Breast epithelium (tissue), 4 donors: ENCODE measurements around the gene PLCL2. TPM values are rescaled to one million over a fixed set of nuclear protein-coding genes. Genes with fewer than 3 reads are reported as not detected.

Experiments used
- DNase-seq, 2 donors: peaks; one replicate each; pipeline ENCODE4 v3.0.0-alpha.2; 2019; ENCODE audit warnings: low spot score in 2 of 2
- H3K27ac ChIP-seq, 2 donors: fragments of 200-600 bp; sonication (generic) in 1 of 2; one replicate each; pipeline ENCODE4 v1.5.1; 2016 to 2019; ENCODE audit warnings: mild to moderate bottlenecking in 1 of 2
- H3K27me3 ChIP-seq, 2 donors: fragments of 200-600 bp; sonication (generic) in 1 of 2; one replicate each; pipeline versions ENCODE4 v1.5.1 to v1.6.0; 2017 to 2019; ENCODE audit warnings: control low read depth in 1 of 2, mild to moderate bottlenecking in 1 of 2
- H3K36me3 ChIP-seq: fragments of 200-600 bp; one replicate; pipeline ENCODE4 v1.5.1; 2019
- H3K4me1 ChIP-seq, 2 donors: fragments of 200-600 bp; sonication (generic); one replicate each; pipeline ENCODE4 v1.5.1; 2016 to 2019; ENCODE audit warnings: control low read depth in 1 of 2
- H3K4me3 ChIP-seq, 3 donors: fragments of 200-600 bp; sonication (generic); 1 replicate in 2 of 3; 2 replicates in 1 of 3; pipeline ENCODE4 v1.5.1; 2016 to 2019; ENCODE audit warnings: mild to moderate bottlenecking in 3 of 3, moderate library complexity in 2 of 3
- H3K9me3 ChIP-seq, 2 donors: fragments of 200-600 bp; sonication (generic) in 1 of 2; one replicate each; pipeline ENCODE4 v1.5.1; 2016 to 2019; ENCODE audit warnings: control low read depth in 1 of 2
- POLR2A ChIP-seq: fragments of 450-650 bp; IDR thresholded peaks from one replicate; pipeline ENCODE4 v1.6.1; 2016; ENCODE audit warnings: antibody characterized with exemption, mild to moderate bottlenecking, moderate library complexity
- POLR2AphosphoS5 ChIP-seq, 3 donors: sonication (generic); formaldehyde crosslinking; IDR thresholded peaks; one replicate each; pipeline ENCODE4 v1.6.1; 2017; ENCODE audit warnings: antibody characterized with exemption in 3 of 3
- intact Hi-C: fragments of 100-400 bp; cut with DNase I; formaldehyde crosslinking; loops from one replicate; pipeline ENCODE4 v1.15.1; 2023; ENCODE audit warnings: low total_unique reads
- total RNA-seq, 3 donors: library from RNA; depleted of rRNA; stranded (reverse); fragments of >200 nt; gene quantifications; one replicate each; pipeline ENCODE4 v1.1.0, GENCODE V29; 2016
- TF ChIP-seq, protein P1 (sequence below), 3 donors: fragments of 450-650 bp; IDR thresholded peaks; one replicate each; pipeline ENCODE4 v1.5.1; 2016 to 2017; ENCODE audit warnings: antibody characterized with exemption in 3 of 3, mild to moderate bottlenecking in 3 of 3, moderate library complexity in 3 of 3

PLCL2 gene
- total RNA-seq, 3 donors from 2014 or later: 7.8 to 21.9 (median 17.0) TPM

DNA sequence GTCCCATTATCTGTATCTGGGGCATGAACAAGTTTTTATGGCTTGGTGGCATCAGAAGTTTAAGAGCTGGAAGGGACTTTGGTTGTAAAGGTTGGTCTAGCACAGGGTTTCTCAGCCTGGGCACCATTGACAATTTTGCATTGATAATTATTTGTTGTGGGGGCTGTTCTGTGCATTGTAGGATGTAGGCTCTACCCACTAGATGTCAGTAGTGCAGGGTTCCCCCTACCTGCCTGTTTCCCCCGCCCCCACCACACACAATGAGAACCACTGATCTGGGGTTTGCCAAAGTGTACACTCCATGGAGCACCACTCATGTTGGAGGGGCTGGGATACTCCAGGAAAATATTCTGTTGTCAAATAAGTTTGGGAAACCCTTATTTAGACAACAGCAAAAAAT is 42.7 kb downstream of the PLCL2 start:
- Histone ChIP-seq H3K36me3 (no peaks in the 10 kb centered on the region), H3K27me3 (no peaks in the 10 kb centered on the region), H3K27ac (no peak overlapping the region), H3K4me3 (no peak overlapping the region), H3K9me3 (no peaks in the 10 kb centered on the region), H3K4me1 (no peaks in the 10 kb centered on the region)
- TF ChIP-seq, protein P1, sequence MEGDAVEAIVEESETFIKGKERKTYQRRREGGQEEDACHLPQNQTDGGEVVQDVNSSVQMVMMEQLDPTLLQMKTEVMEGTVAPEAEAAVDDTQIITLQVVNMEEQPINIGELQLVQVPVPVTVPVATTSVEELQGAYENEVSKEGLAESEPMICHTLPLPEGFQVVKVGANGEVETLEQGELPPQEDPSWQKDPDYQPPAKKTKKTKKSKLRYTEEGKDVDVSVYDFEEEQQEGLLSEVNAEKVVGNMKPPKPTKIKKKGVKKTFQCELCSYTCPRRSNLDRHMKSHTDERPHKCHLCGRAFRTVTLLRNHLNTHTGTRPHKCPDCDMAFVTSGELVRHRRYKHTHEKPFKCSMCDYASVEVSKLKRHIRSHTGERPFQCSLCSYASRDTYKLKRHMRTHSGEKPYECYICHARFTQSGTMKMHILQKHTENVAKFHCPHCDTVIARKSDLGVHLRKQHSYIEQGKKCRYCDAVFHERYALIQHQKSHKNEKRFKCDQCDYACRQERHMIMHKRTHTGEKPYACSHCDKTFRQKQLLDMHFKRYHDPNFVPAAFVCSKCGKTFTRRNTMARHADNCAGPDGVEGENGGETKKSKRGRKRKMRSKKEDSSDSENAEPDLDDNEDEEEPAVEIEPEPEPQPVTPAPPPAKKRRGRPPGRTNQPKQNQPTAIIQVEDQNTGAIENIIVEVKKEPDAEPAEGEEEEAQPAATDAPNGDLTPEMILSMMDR (IDR thresholded peaks at IDR 0.05): no peak
- TF ChIP-seq POLR2A: no peak
- intact Hi-C loops: no loop called here
- no peak for DNase-seq

DNA sequence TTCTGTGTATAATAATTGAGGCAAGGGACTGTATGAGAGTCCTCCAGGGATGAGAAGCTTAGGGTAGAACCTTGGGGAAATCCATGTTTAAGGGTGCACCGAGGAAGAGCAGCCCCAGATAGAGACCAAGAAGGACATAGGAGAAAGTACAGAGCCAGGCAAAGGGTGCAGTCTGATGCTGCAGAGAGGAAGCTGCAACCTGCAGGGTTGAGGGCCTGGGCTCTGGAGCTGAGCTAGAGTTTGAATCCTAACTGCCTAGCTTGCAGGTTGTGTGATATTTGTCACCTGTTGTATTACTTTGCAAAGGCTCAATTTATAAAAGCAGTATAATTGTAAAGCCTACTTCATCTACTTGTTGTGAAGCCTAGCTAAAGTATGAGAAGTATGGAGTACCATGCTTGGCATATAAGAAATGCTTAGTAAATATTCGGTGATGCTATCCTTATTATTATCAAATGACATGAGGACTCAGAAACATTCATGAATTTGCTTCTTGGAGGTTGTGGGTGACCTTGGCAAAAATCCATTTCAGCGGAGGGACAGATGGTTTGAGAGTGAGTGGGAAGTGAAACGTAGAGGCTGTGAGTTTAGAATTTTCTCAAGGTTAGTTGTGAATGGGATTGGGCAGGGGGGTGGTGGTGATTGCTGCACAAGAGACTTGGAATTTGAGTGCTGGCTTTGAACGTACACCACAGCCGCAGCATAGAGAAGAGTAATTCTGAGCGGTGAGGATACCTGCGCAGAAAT is 43.8 kb downstream of the PLCL2 start:
- H3K36me3 ChIP-seq: no peaks in the 10 kb centered on the region
- H3K9me3 ChIP-seq: no peaks in the 10 kb centered on the region
- intact Hi-C loops: no loop called here
- no peaks in the 10 kb centered on the region for H3K4me1 ChIP-seq
- no peak for TF ChIP-seq POLR2AphosphoS5 (IDR thresholded peaks at IDR 0.05)
- TF ChIP-seq, protein P1 (IDR thresholded peaks at IDR 0.05): no peak
- TF ChIP-seq POLR2A: no peak
- no peak overlapping the region for H3K4me3 ChIP-seq
- no peaks in the 10 kb centered on the region for H3K27me3 ChIP-seq
- H3K27ac ChIP-seq: no peak overlapping the region
- DNase-seq: no peak

DNA sequence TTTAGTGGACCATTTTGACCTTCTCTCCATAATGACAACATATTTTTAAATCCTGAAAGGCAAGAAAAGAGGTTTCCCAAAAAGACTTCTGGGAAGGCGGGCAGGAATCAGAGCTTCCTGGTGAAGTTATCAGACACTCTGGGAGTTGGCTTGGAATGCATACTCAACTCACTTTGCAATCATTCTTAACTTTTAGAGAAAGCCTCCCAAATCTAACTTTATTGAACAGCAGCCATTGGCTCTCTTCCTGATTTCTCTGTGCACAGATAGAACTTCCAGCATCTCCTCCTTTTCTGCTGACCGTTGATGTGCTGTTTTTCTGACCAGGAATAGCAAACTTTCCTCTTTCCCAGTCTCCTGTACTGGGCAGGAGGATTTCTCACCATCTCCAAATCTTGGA is 44.6 kb downstream of the PLCL2 start:
- intact Hi-C loops: no loop called here

DNA sequence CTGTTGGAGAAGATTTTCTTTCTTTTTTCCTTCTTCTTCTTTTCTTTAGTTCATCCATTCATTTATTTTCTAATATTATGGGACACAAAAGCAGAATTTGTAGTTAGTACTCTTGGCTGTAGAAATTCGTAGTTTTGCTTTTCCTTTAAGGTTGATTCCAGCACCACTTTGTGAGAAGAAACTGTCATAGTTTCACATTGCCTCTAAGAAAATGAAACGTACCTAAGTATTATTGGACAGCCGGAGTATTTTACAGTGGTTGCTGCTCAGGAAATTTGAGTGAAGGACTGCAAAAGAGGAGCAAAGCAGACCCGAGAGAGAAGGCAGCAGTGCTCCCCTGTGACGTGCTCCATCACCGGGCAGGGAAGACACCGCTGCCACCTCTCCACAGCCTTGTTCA is 48.1 kb downstream of the PLCL2 start:
- Histone ChIP-seq H3K9me3 (no peaks in the 10 kb centered on the region), H3K27me3 (no peaks in the 10 kb centered on the region), H3K36me3 (no peaks in the 10 kb centered on the region), H3K4me3 (no peak overlapping the region), H3K4me1 (no peaks in the 10 kb centered on the region), H3K27ac (no peak overlapping the region)
- TF ChIP-seq, protein P1 (IDR thresholded peaks at IDR 0.05): no peak
- TF ChIP-seq POLR2AphosphoS5 (IDR thresholded peaks at IDR 0.05): no peak
- TF ChIP-seq POLR2A: no peak
- intact Hi-C loops: no loop called here
- DNase-seq: no peak

More for the DNA sequence above, 44.6 kb downstream of the PLCL2 start:
- no peak overlapping the region for H3K27ac ChIP-seq
- H3K36me3 ChIP-seq: no peaks in the 10 kb centered on the region
- TF ChIP-seq, protein P1 (IDR thresholded peaks at IDR 0.05): no peak
- no peak overlapping the region for H3K4me3 ChIP-seq
- H3K9me3 ChIP-seq: no peaks in the 10 kb centered on the region
- DNase-seq: no peak
- H3K4me1 ChIP-seq: no peaks in the 10 kb centered on the region
- no peaks in the 10 kb centered on the region for H3K27me3 ChIP-seq

DNA sequence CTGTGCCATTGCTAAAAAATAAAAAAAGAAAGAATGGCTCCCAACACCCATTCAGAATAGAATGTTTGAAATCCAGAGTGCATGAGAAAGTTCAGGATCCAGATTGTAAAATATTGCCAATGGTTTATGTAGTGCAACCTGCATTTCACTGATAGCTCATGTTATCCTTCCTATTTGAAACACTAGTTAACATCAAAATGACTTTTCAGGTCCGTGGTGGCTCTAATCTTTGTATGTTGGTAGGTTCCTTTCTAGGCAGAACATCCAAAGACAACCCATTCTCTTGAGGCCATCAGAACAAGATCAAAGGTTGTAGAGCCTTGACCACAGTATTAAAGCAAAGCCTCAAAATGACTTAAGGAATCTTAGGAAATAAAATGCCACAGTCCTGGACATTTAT is 51.0 kb downstream of the PLCL2 start:
- Histone ChIP-seq H3K4me3 (no peak overlapping the region), H3K27ac (no peak overlapping the region), H3K9me3 (no peaks in the 10 kb centered on the region), H3K27me3 (no peaks in the 10 kb centered on the region), H3K36me3 (no peaks in the 10 kb centered on the region), H3K4me1 (no peaks in the 10 kb centered on the region)
- intact Hi-C loops: no loop called here
- DNase-seq: no peak
- TF ChIP-seq POLR2AphosphoS5 (IDR thresholded peaks at IDR 0.05): no peak
- no peak for TF ChIP-seq POLR2A
- TF ChIP-seq, protein P1 (IDR thresholded peaks at IDR 0.05): no peak
